ENCODE data around the gene MFSD1. TPM values are rescaled to one million over a fixed set of nuclear protein-coding genes. Genes with fewer than 3 reads are reported as not detected.

MFSD1 gene
- polyA plus RNA-seq, 3 donors: 110 to 262 (median 225) TPM

DNA sequence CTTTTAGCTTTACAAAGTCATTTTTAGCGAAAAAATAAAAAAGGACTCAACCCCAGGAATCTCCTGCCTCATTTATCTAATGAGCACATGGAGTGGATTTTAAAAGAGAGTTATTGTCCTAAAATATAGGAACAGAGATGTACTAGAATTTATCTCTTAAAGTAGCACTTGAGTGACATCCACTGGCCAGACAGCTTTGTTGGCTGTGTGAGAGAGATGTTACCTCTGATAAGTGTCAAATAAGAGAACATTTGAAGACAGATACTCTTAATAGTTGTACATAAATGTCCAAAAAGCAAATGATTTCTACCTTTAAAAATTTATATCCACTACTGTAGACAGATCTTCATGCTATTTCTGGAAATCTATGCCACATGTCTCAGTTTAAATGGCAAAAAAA lies 12.3 kb upstream of the MFSD1 start:
- H3K4me2 ChIP-seq (replicated peaks; ENCODE audit: extremely low read depth, low read length, poor library complexity, severe bottlenecking): no peak overlapping the region
- H3K79me2 ChIP-seq (ENCODE audit: insufficient read depth, low read length): no peaks in the 10 kb centered on the region
- Mint-ChIP-seq H3K4me1 (peaks cover 5% of the 10 kb centered on the region), H3K27me3 (ENCODE audit: low read depth in 3 of 3) (peaks cover 0 to 2% (median 2%) of the 10 kb centered on the region in 3 donors), H3K4me3 (no peak overlapping the region), H3K27ac (no peak overlapping the region), H3K9me3 (peaks cover 2 to 8% (median 6%) of the 10 kb centered on the region in 7 donors), H3K36me3 (no peaks in the 10 kb centered on the region)
- H3K36me3 ChIP-seq (replicated peaks in 1 of 2; ENCODE audit: control insufficient read depth in 1 of 2, insufficient read depth in 2 of 2, low read length in 2 of 2): no peaks in the 10 kb centered on the region
- H3K4me3 ChIP-seq (replicated peaks in 1 of 3; ENCODE audit: low read depth in 2 of 3, low read length in 3 of 3): no peak overlapping the region
- H3K27me3 ChIP-seq (ENCODE audit: control insufficient read depth in 2 of 2, insufficient read depth in 2 of 2, low read length in 2 of 2): no peaks in the 10 kb centered on the region
- H4K20me1 ChIP-seq (ENCODE audit: insufficient read depth, low read length): no peaks in the 10 kb centered on the region
- peaks cover 3 to 4% of the 10 kb centered on the region in 2 donors for H3K9me3 ChIP-seq (replicated peaks in 1 of 2; ENCODE audit: control insufficient read depth in 1 of 2, insufficient read depth in 1 of 2, low read length in 2 of 2)
- DNase-seq: no peak
- H3K27ac ChIP-seq (ENCODE audit: low read depth in 1 of 2, low read length in 2 of 2): no peak overlapping the region
- TF ChIP-seq, protein P1, sequence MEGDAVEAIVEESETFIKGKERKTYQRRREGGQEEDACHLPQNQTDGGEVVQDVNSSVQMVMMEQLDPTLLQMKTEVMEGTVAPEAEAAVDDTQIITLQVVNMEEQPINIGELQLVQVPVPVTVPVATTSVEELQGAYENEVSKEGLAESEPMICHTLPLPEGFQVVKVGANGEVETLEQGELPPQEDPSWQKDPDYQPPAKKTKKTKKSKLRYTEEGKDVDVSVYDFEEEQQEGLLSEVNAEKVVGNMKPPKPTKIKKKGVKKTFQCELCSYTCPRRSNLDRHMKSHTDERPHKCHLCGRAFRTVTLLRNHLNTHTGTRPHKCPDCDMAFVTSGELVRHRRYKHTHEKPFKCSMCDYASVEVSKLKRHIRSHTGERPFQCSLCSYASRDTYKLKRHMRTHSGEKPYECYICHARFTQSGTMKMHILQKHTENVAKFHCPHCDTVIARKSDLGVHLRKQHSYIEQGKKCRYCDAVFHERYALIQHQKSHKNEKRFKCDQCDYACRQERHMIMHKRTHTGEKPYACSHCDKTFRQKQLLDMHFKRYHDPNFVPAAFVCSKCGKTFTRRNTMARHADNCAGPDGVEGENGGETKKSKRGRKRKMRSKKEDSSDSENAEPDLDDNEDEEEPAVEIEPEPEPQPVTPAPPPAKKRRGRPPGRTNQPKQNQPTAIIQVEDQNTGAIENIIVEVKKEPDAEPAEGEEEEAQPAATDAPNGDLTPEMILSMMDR (IDR thresholded peaks at IDR 0.05): no peak
- no peak overlapping the region for H2AFZ ChIP-seq (ENCODE audit: insufficient read depth, low read depth, low read length, poor library complexity, severe bottlenecking)
- H3K9ac ChIP-seq (ENCODE audit: insufficient read depth, low read length, poor library complexity, severe bottlenecking): no peak overlapping the region
- peaks cover 5% of the 10 kb centered on the region in 2 donors for H3K4me1 ChIP-seq (ENCODE audit: control insufficient read depth in 1 of 2, insufficient read depth in 2 of 2, low read length in 2 of 2)
- intact Hi-C loops (cut with micrococcal nuclease): loop anchor here (5.0 kb wide), 2 partner anchors 127 to 132 kb away; no protein-coding TSS in a partner anchor
- WGBS (ENCODE audit: insufficient coverage): no CpG with 5 or more reads among the region's 1 CpG

DNA sequence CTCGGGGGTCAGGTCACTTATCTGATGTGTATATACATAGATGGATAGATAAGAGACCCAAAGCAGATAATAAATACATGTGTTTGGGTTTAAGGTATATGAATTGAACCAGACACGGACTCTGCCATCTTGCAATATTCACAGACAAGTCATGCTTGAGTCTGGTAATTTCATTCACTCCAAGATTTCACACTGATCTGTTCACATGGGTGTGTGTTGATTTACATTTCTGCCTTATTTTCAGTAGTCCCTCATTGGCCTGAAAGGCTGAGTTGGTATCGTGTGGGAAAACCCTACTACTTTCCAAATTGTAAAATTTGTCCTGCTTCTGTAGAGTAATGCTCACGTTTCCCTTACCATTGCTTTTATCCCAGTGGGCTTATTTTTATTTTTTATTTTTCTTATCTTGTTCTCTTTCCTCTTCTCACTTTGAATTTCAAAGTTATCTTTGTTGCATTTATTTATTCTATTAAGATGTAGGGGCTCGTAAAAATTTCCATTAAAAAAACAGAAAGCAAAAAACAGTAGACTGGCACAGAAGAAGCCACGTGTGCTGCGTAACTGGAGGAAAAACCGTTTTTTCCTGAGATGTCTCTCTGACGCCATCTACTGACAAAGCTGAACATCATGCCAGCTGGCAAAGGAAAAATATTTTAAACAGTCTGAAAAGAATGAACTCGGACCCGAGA lies 10.8 kb upstream of the MFSD1 start:
- peak overlapping the region; percentile 51 to 82 for H3K4me3 Mint-ChIP-seq
- Histone ChIP-seq H3K4me3 (replicated peaks in 1 of 3; ENCODE audit: low read depth in 2 of 3, low read length in 3 of 3) (peak overlapping the region in 1 of 3 experiments; percentile 45), H3K27ac (ENCODE audit: low read depth in 1 of 2, low read length in 2 of 2) (no peak overlapping the region), H4K20me1 (ENCODE audit: insufficient read depth, low read length) (no peaks in the 10 kb centered on the region), H3K79me2 (ENCODE audit: insufficient read depth, low read length) (no peaks in the 10 kb centered on the region), H3K9ac (ENCODE audit: insufficient read depth, low read length, poor library complexity, severe bottlenecking) (no peak overlapping the region), H2AFZ (ENCODE audit: insufficient read depth, low read depth, low read length, poor library complexity, severe bottlenecking) (no peak overlapping the region), H3K9me3 (replicated peaks in 1 of 2; ENCODE audit: control insufficient read depth in 1 of 2, insufficient read depth in 1 of 2, low read length in 2 of 2) (peaks cover 6 to 8% of the 10 kb centered on the region in 2 donors), H3K4me2 (replicated peaks; ENCODE audit: extremely low read depth, low read length, poor library complexity, severe bottlenecking) (peak overlapping the region; percentile 48), H3K27me3 (ENCODE audit: control insufficient read depth in 2 of 2, insufficient read depth in 2 of 2, low read length in 2 of 2) (no peaks in the 10 kb centered on the region), H3K4me1 (ENCODE audit: control insufficient read depth in 1 of 2, insufficient read depth in 2 of 2, low read length in 2 of 2) (peaks cover 5% of the 10 kb centered on the region in 2 donors), H3K36me3 (replicated peaks in 1 of 2; ENCODE audit: control insufficient read depth in 1 of 2, insufficient read depth in 2 of 2, low read length in 2 of 2) (no peaks in the 10 kb centered on the region)
- intact Hi-C loops (cut with micrococcal nuclease): loop anchor here in 1 of 2 donors (5.0 kb wide), 2 partner anchors 64 to 149 kb away; partner anchors contain the start of gene GFM1
- no peaks in the 10 kb centered on the region for H3K36me3 Mint-ChIP-seq
- 0% methylated on average over 4 of the region's 11 CpGs for WGBS (ENCODE audit: insufficient coverage)
- H3K27ac Mint-ChIP-seq: peak overlapping the region in 1 of 7 donors; percentile 13
- peak; percentile 51 to 75 (median 69) for DNase-seq
- H3K27me3 Mint-ChIP-seq (ENCODE audit: low read depth in 3 of 3): peaks cover 0 to 2% (median 2%) of the 10 kb centered on the region in 3 donors
- H3K9me3 Mint-ChIP-seq: peaks cover 4 to 13% (median 10%) of the 10 kb centered on the region in 7 donors
- peaks cover 5% of the 10 kb centered on the region for H3K4me1 Mint-ChIP-seq
- TF ChIP-seq, protein P1 (IDR thresholded peaks at IDR 0.05): peak; percentile 88
